Mucosa of rectum (tissue), 2 donors: Measurements from ENCODE around the gene FYN.

Source experiments
- H3K27ac ChIP-seq, 2 donors: one replicate each; pipeline ENCODE4 v1.7.0; 2013; ENCODE audit warnings: inconsistent platforms in 2 of 2, low read depth in 2 of 2, low read length in 2 of 2
- H3K27me3 ChIP-seq, 2 donors: one replicate each; pipeline ENCODE4 v1.7.0; 2013; ENCODE audit warnings: low read length in 2 of 2; ENCODE audit not compliant: control insufficient read depth in 2 of 2, insufficient read depth in 2 of 2
- H3K36me3 ChIP-seq, 2 donors: one replicate each; pipeline ENCODE4 v1.7.0; 2013; ENCODE audit warnings: low read length in 2 of 2; ENCODE audit not compliant: control insufficient read depth in 2 of 2, insufficient read depth in 2 of 2
- H3K4me1 ChIP-seq, 2 donors: one replicate each; pipeline ENCODE4 v1.7.0; 2013; ENCODE audit warnings: low read length in 2 of 2, mild to moderate bottlenecking in 1 of 2; ENCODE audit not compliant: control insufficient read depth in 2 of 2, insufficient read depth in 2 of 2
- H3K4me3 ChIP-seq, 2 donors: one replicate each; pipeline ENCODE4 v1.7.0; 2013; ENCODE audit warnings: low read length in 2 of 2
- H3K9ac ChIP-seq, 2 donors: one replicate each; pipeline ENCODE4 v1.7.0; 2013; ENCODE audit warnings: low read length in 2 of 2, low read depth in 1 of 2, mild to moderate bottlenecking in 1 of 2
- H3K9me3 ChIP-seq, 2 donors: one replicate each; pipeline ENCODE4 v1.7.0; 2013; ENCODE audit warnings: low read length in 2 of 2; ENCODE audit not compliant: control insufficient read depth in 2 of 2
- donor health status: healthy.
- donor health status: Normal muscosa, but diverticular disease.

The FYN gene

DNA sequence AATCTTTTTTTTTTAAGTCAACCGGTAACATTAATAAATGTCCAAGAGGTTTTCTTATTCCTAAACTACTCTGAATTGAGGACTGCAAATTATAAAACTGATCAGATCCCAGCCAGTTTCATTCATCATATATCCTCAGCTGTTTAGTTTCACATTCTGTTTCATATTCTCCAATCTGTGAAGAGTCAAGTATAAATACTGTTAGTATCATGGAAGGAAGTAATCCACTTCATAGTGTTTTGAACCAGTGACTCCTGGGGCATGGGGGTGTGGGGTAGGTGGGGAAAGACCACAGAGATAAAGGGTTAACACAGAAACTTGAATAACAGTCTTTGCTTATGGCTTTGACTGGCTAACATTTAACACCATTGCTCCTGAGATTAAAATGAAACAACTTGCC lies 69.9 kb downstream of the FYN start:
- no peak overlapping the region for H3K4me3 ChIP-seq
- peak overlapping the region; percentile 24 to 50 for H3K27ac ChIP-seq
- peaks cover 5 to 9% of the 10 kb centered on the region in 2 donors for H3K4me1 ChIP-seq
- H3K27me3 ChIP-seq, result no peaks in the 10 kb centered on the region
- H3K9me3 ChIP-seq, result no peaks in the 10 kb centered on the region
- no peaks in the 10 kb centered on the region for H3K36me3 ChIP-seq
- H3K9ac ChIP-seq, result no peak overlapping the region

DNA sequence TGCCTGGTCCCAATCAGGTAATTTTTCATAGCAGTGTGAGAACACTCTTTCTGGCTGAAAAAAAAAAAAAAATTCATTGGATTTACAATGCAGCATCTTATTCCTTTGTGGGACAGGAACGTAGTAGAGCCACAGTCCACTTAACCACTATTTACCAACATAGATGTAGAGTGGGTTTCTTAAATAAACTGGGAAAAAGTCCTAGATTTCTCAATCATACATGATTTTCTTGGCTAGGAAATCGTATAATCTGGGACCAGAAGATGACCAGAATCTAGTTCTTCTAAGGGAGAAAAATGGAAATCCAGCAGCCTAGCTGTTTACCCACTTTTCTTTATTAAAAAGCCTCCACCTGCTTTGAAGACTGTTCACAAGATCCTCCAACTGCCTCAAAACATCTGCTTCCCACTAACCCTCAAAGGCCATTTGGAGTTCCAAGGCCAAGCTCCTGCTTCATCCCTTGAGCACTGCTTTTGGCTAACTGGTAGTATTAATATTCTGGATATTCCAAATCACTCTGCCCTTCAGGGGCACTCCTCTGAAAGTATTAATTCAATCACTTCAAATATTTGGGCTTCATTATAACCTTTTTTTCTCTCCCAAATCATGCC lies 70.4 kb downstream of the FYN start:
- no peaks in the 10 kb centered on the region for H3K9me3 ChIP-seq
- H3K27me3 ChIP-seq, result no peaks in the 10 kb centered on the region
- peaks cover 5 to 9% of the 10 kb centered on the region in 2 donors for H3K4me1 ChIP-seq
- no peak overlapping the region for H3K4me3 ChIP-seq
- no peaks in the 10 kb centered on the region for H3K36me3 ChIP-seq
- H3K9ac ChIP-seq, result no peak overlapping the region
- no peak overlapping the region for H3K27ac ChIP-seq

GRCh38 chr6:111802015-111802414 lies 71.2 kb downstream of the FYN start:
- peaks cover 5 to 9% of the 10 kb centered on the region in 2 donors for H3K4me1 ChIP-seq
- H3K4me3 ChIP-seq, result no peak overlapping the region
- no peak overlapping the region for H3K27ac ChIP-seq

GRCh38 chr6:111800821-111801220 lies 72.4 kb downstream of the FYN start:
- Histone ChIP-seq H3K27ac (no peak overlapping the region), H3K9me3 (no peaks in the 10 kb centered on the region), H3K27me3 (no peaks in the 10 kb centered on the region), H3K9ac (no peak overlapping the region), H3K36me3 (no peaks in the 10 kb centered on the region), H3K4me3 (no peak overlapping the region), H3K4me1 (peaks cover 3 to 9% of the 10 kb centered on the region in 2 donors)

More at GRCh38 chr6:111802015-111802414, 71.2 kb downstream of the FYN start:
- H3K9ac ChIP-seq, result no peak overlapping the region
- no peaks in the 10 kb centered on the region for H3K9me3 ChIP-seq
- no peaks in the 10 kb centered on the region for H3K27me3 ChIP-seq
- no peaks in the 10 kb centered on the region for H3K36me3 ChIP-seq

DNA sequence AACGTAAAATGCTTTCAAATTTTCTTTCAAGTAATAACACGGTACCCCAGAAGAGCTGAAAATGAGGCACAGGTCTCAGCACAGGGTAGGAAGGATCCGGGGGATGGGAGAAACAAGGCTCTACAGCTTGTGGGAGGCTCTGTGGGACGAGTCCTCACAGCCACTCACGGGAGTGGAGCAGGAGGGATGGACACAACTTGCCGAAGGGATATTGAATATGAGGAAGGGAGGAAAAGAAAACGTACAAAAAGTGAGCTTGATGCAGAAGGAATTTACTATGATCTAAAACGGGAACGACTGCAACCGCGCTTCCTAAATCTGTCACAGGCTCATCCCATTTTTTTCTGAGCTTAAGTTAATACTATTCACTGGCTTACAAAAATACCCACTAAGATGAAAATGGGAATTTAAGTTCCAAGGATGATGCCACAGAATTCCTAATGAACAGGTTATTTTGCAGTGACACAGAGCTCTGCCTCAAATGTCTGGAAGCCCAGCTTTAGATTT lies 72.9 kb downstream of the FYN start:
- Histone ChIP-seq H3K36me3 (no peaks in the 10 kb centered on the region), H3K9me3 (no peaks in the 10 kb centered on the region), H3K4me1 (peaks cover under 1 to 5% of the 10 kb centered on the region in 2 donors), H3K27ac (no peak overlapping the region), H3K27me3 (no peaks in the 10 kb centered on the region), H3K9ac (no peak overlapping the region), H3K4me3 (no peak overlapping the region)

DNA sequence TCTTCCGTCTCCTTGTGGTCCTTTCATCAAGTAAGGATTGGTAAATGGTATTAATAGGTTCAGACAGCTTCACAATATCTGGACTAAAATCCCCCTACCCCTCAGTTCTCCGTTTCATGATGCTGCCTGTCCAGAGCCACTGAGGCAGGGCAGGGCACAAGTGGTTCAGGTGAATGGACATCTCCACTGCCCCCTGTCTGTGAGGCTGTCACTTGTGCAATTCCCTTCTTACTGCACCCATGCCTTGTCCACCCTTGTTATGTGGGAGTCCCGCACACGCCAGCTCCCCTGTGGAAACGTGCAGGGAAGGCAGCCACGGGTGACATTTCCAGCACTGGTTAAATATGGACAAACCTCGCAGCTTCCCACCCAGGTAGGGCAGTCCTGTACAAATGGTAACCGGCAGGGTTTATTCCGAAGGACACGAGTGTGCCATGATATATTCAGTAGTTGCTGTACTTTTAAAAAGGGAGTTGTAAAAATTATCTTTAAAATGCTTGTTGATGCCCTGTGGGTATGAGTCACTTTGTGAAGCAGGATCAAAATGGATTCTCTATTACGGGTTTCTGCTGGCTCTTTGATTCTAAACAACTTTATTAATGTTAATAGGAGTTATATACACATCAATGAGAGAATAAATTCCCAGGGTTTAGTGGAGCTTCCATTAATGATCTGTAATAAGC lies 73.5 kb downstream of the FYN start:
- Histone ChIP-seq H3K9me3 (no peaks in the 10 kb centered on the region), H3K4me1 (peaks cover 0 to 4% of the 10 kb centered on the region in 2 donors), H3K36me3 (no peaks in the 10 kb centered on the region), H3K9ac (no peak overlapping the region), H3K27ac (no peak overlapping the region), H3K27me3 (no peaks in the 10 kb centered on the region), H3K4me3 (no peak overlapping the region)

GRCh38 chr6:111798281-111798725 lies 74.9 kb downstream of the FYN start:
- Histone ChIP-seq H3K9me3 (no peaks in the 10 kb centered on the region), H3K27me3 (no peaks in the 10 kb centered on the region), H3K27ac (no peak overlapping the region), H3K9ac (no peak overlapping the region), H3K4me1 (no peaks in the 10 kb centered on the region), H3K36me3 (no peaks in the 10 kb centered on the region), H3K4me3 (no peak overlapping the region)

DNA sequence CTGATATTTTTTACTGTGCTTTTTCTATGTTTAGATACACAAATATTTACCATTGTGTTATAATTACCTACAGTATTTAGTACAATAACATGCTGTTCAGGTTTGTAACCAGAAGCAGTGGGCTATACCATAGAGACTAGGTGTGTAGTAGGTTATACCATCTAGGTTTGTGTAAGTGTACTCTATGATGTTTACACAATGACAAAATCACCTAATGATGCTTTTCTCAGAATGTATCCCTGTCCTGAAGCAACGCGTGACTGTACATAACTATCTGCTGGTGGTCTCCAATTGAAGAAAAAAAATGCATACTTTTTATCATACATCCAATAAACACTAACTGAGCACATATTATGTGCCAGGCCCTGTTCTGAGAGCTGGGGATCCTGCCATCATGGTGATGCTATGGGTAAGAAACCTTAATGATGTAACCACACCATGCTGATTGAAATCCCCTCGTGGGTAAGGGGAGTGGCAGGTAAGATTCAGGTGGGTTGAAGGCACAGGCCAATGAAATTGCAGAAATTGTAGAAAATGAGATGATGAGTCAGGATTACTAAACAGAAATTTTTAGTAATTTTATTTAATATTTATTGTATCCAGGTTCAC lies 76.8 kb downstream of the FYN start:
- no peaks in the 10 kb centered on the region for H3K36me3 ChIP-seq
- H3K9me3 ChIP-seq, result no peaks in the 10 kb centered on the region
- no peaks in the 10 kb centered on the region for H3K27me3 ChIP-seq
- no peak overlapping the region for H3K4me3 ChIP-seq
- no peak overlapping the region for H3K9ac ChIP-seq
- no peaks in the 10 kb centered on the region for H3K4me1 ChIP-seq
- no peak overlapping the region for H3K27ac ChIP-seq

DNA sequence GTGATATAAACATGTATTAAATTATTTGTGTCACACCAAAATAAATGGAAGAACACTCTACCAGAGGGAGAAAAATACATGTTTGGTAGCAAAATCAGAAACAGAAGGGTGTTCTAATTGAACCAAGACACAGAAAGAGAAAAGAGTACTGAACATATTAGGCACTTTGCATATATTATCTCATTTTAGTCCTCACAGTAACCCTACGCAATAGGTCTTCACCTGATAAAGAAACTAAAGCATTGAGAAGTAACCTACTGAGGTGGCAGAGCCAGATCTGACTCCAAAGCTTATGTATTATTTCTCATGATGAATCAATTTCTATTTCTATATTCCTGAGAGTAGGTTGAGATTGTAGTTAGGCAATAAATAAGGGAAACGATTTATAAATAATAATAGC lies 77.7 kb downstream of the FYN start:
- Histone ChIP-seq H3K27me3 (no peaks in the 10 kb centered on the region), H3K9me3 (no peaks in the 10 kb centered on the region), H3K27ac (no peak overlapping the region), H3K9ac (no peak overlapping the region), H3K4me1 (no peaks in the 10 kb centered on the region), H3K36me3 (no peaks in the 10 kb centered on the region), H3K4me3 (no peak overlapping the region)

- H3K36me3 ChIP-seq, result no peaks in the 10 kb centered on the region
- no peaks in the 10 kb centered on the region for H3K9me3 ChIP-seq
- no peaks in the 10 kb centered on the region for H3K4me1 ChIP-seq
- no peaks in the 10 kb centered on the region for H3K27me3 ChIP-seq
- no peak overlapping the region for H3K27ac ChIP-seq
- H3K4me3 ChIP-seq, result no peak overlapping the region
- no peak overlapping the region for H3K9ac ChIP-seq
These were observed 78.4 kb downstream of the FYN start for GRCh38 chr6:111794727-111795452.
